HG02759 (cell line): ENCODE measurements around the gene CCND2.
A peak's percentile ranks its signal among the peaks of the same experiment; 100 is the strongest.

Experiments
- ATAC-seq: cut with Tn5 transposase; IDR thresholded peaks from one replicate; pipeline ENCODE4 v1.9.1; 2021; ENCODE audit warnings: mild to moderate bottlenecking, moderate library complexity; ENCODE audit not compliant: unreplicated experiment

Gene CCND2

DNA sequence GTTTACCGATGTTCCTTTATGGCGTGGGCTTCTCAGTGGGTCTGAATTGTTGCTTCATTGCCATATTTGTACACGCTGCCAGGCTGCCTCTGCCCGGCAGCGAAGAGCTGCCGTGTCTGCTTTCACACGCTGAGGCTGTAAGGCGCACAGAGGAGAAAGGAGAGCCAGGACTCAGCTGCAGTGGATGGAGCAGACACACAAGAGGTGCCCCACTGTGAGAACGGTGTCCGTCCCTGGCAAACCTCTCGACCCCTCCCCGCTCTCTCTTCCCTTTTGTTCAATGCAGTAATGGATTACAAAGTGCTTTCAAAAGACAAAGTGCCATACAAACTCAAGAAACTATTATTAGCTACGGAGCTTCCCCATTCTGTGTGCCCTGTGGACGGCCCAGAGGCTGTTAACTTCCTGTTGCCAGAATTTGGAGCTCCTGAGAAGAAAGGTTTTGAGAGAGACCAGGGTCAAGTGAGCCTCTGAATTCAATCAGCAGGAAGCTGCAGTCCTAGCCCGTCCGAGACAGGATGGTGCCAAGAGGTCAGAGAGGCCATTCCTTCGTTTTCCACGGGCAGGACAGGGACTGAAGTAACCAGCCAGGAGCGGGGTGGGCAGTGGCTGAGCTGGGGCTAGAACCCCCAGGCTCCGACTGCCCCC is 15.8 kb downstream of the CCND2 start:
- ATAC-seq = no peak

DNA sequence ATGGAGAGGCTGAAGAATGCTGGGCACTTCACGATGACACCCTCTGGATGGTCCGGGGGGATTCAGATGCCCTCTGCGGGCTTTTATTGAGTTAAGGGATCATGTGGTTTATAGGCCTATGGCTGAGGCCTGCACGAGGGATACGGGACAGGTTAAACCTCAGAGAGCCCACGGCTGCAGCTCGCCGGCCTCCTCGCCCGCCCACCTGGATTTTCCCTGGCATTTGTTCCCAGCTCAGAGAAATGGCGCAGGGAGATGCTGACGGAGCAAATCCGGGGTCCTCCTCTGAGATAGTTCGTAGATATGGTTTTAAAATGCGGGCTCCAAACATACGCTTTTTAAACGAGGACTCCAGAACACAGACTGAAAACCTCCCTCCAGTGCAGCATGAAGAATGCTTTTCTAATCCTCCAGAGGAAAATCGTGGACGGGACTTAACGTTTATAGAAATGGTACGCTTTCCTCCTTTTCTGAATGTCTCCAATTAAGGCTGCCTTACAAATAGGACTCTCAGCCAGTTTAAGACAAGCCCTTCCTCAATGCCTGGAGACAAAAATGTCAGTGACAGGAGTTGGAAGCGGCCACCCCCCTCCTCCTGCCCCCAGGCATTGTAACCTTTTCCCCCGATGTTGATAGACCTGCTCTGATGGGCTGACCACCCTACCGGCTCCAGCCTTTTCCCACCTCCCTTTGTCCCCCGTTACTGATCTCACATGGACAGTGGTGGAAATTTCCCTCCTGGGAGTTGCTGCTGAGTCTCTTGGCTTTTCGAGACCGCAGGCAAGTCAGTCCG is 16.6 kb downstream of the CCND2 start:
- ATAC-seq = no peak

DNA sequence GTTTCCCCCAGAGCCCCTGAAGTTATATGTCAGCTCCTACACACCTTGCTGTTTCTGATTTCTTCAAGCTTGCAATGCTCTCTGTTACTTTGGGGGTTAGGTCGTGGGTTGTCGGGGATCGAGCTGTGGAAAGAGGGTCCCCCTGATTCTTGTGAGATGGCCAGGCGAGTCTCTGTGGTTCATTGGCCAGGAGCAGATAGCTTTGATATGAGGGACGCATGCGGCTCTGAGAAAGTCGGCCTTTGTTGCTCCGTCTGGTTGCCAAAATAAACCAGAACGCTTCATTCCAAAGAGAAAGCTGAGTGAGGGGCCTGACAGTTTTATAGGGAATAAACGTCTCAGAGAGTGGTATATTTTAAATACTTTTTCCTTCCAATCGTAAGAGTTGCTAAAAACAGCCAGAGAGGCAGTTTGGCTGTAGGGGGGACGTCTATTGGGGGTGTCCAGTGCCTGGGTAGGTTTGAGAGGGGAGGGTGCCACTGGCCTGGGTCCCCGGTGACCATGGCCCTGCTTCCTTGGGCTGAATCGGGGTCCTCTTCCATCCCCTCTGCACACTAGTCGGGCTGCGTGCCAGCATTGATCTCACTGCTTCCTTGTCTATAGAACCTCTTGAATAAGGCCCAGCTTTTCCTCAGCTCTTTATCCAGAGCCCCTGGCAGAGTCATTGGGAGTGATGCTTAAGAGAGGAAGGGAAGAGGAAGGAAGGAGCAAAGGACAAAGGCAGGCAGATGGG is 18.9 kb downstream of the CCND2 start:
- no peak for ATAC-seq

DNA sequence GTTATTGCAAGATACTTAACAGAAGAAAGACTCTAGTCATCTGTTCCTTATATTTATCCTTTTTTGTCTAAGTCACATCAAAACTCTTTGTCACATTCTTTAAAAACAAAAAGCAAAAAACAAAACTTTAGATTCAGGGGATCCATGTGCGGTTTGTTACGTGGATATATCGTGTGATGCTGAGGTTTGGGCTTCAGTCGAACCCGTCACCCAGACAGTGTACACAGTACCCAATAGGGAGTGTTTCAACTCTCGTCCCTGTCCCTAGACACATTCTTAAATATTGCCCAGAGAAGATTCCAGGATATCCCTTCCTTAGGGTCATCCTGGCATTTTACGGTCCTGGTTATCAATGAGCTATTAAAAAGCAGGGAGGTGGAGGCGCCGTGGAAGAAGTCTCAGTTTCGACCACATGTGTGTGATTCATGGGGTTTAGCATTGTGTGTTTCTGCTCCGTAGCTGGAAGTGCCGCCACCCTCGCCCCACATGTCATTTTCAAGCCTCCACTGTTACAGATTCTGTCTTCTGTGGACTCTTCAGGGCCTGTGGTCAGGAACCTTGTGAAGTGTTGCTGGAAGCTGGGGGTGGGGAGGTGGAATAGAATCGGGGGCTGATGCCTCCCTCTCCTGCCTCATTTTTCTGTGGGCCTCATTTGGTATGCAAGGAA is 19.9 kb downstream of the CCND2 start:
- no peak for ATAC-seq

DNA sequence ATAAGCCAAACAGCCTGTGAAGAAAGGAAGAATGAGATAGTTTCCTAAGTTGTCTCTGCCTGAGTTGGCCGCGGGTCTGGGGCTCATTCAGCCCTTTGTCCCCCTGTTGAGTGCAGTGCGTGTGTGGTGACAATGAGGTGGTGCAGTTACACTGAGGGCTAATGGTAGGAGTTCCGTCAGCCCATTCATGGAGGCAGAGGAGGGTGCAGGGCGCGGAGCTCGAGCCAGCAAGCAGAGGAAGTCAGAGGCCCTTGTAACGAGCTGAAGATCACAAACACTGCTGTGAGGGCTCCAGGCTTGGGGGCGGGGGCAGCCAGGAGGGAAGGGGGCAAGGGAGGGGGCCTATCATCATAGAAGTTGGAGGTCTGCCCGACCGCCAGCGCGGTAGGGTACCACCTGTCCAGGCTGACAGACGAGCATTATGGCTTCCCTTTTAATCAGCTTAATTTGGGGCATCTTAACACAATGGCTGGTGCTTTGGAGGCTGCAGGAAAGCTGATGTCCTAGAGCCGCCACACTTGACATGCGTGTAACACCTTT is 20.5 kb downstream of the CCND2 start:
- no peak for ATAC-seq

DNA sequence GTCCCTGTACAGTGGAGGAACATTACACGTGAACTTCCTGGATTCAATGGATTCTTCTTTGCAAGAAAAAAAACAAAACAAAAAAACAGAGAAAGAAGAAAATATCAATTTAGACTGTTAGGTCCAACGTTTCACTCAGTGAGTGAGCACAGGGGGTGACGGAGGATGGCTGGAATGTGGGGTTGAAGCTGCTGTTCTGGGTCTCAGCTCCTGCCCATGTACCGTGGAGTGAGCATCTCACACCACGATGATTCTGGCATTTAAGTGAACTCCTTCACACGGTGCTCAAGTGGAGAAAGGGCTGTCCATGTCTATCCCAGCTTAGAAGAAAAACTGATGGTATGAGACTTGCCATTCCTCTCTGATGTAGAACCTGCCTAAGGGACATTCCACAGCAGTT is 23.2 kb downstream of the CCND2 start:
- ATAC-seq = no peak

DNA sequence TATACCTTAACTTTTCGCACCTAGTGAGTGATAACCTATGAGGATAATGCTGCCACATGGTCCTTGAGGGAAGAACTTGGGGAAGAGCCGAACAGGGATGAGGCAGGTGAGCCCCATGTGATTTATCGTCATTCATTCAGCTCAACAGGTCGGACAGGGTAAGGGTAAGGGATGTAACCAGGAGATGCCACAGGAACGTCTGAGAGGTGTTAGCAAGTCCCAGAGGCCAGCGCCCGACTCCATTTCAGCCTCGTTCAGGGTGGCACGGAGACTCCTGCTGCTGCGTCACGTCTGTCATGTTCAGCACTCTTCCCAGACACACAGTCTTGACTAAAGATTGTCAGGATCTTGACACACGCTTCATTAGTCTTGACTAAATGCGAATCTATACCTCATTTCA is 24.1 kb downstream of the CCND2 start:
- ATAC-seq = no peak

DNA sequence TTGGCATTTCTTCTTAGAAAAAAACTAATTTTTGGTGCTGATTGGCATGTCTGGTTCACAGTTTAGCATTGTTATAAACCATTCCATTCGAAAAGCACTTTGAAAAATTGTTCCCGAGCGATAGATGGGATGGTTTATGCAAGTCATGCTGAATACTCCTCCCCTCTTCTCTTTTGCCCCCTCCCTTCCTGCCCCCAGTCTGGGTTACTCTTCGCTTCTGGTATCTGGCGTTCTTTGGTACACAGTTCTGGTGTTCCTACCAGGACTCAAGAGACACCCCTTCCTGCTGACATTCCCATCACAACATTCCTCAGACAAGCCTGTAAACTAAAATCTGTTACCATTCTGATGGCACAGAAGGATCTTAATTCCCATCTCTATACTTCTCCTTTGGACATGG is 27.3 kb downstream of the CCND2 start:
- ATAC-seq = no peak

DNA sequence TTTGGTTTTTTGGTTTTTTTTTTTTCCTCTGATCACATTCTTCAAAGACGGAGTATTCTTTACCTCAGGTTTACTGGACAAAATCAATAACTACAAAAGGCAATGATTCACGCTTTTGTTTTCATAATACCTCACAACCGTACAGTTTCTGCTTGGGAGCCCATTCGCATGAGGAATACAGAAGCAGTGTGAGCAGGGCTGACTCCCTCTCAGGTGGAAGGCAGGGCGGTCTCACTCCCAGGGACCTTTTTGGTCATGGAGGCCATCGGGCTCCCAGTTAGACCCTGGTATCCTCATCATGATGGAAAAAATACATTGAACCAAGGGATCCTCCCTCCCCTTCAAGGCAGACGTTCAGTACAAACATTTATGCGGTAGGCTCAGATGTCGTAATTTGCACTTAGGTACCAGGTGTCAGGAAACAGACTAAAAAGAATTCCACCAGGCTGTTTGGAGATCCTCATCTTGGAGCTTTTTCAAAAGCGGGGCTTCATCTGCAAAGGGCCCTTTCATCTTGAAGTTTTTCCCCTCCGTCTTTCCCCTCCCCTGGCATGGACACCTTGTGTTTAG is 28.5 kb downstream of the CCND2 start:
- no peak for ATAC-seq

DNA sequence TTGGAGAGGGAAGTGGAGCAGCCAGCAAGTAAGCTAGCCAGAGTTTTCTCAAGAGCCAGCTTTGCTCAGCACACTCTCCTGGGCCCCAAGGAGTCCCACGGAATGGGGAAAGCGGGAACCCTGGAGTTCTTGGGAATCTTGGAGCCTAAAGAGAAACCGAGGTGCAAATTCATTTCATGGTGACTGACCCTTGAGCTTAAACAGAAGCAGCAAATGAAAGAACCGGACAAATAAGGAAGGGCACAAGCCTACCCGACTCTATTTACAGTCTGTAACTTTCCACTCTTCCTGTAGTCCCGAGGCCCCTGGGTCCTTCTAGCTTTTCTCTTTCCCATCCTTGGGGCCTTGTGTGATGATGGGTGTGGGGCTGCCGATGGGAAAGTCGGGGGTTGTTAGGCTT is 29.3 kb downstream of the CCND2 start:
- ATAC-seq = no peak

DNA sequence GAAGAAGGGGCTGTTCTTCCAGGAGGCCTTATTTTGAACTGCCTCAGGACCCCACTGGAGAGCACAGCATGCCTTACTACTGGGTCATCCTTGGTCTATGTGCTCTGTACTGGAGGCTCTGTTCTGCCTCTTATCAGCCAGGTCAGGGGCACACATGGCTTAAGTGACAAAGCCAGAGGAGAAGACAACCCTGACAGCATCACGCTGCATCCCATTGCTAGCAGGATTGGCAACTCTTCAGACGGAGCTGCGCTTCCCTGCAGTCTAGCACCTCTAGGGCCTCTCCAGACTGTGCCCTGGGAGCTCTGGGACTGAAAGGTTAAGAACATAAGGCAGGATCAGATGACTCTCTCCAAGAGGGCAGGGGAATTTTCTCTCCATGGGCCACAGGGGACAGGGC is 30.2 kb downstream of the CCND2 start:
- no peak for ATAC-seq

DNA sequence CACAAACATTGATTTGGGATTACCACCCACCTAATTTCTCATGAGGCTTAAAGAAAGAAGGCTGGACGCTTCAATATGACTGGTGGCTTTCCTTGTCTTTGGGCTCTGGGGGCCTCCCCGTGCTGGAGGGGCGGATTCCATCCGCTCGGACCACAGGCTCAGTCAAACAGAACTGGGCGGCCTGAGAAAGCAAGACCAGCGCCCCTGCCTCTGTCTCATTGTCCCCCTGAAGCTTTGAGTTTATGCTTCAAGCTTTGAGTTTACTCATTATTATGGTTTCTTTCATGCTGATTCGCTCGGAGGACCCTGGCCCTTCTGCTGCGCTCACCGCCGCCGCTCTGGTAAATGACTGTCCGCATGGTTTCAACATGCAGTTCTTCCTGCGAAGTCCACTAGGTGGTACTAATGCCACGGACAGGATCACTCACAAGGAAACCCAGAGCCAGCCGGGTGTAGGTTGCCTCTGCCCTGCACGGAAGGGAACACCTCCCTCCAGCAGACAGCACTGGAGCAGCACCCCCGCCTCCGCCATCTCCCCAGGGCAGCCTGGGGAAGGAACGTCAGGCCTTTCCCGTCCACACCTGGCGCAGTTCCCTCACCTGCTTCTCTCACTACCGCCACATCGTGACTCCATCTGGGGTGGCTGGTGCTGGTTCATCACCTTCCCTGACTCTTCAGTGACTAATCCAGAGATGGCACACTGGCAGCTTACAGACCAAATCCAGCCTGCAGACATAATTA is 34.2 kb downstream of the CCND2 start:
- ATAC-seq = no peak

DNA sequence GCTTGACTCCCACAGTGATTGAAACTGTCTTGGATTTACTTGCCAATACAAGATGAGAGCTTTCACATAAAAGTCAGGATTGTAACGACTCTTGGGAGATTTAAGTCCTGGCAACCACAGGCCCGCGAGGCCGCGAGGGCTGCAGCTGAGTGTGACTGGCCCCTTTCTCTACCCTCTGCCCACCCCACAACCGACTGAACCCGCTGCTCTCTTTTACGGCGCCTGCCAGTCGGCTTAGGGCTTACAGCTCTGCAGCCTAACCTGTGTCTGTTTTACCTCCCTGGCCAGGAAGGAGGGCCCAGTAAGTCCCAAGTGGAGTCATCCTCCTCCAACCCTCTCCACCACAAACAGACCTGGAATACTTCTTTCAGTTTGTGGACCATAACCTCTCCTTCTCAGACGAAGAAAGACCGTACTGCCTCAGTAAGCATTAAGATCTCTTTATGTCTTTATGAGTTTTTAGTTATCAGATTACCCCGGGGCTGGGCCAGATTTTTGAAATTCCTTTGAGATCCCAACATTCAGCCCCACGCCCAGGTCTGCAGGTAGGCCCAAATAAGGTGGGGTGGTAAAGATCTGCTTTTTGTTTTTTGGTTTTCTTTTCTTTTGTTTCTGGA is 34.9 kb downstream of the CCND2 start:
- no peak for ATAC-seq

DNA sequence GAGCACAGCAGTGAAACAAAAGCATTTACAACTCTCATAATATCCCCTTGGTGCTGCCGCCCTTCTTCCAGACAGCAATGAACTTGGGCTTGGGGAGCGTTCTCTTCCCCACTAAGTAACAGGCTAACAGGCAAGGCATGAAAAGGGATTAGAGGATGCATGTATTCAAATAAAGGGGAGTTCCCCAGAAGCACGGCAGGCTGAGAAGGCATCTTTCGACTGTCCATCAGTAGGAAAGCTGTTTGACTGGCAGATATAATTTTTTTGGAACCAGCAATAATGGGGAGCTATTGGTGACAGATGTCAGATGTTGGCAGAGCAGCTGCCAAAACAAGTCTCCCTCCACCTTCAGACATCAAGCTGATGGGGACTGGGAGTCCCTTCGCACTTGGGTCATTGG is 38.2 kb downstream of the CCND2 start:
- no peak for ATAC-seq

DNA sequence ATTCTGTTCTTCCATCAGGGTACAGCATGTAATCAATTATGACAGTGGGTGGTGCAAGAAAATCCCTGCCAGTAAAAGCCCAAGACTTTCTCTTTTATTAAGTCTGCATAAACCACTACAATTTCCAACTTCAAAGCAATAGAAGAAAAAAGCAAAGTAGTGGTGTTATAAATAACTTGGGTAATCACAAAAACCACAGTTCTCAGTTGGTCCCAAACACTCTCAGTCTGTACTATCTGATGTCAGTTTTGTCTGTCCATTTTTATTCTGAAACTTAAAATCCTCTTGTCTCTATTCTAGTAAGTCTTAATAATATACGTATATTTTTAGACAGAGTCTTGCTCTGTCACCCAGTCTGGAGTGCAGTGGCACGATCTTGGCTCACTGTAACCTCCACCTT is 38.7 kb downstream of the CCND2 start:
- ATAC-seq = no peak

DNA sequence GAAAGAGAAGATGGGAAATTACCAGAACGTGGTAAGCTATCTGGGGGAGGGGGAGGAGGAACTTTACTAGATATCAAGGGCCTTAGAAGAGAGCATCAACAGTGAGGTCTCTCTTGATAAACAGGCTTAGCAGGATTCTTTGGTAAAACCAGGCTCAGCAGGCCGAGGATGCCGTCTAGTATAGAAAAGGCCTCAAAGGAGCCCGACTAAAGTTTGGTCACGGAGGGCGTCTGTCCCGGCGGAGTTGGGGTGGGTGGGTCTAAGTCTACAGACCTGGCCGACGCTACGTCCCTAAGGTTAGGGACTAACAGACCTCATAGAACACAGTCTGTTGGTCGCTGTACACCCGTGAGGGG is 46.9 kb downstream of the CCND2 start:
- ATAC-seq = peak; percentile 38

DNA sequence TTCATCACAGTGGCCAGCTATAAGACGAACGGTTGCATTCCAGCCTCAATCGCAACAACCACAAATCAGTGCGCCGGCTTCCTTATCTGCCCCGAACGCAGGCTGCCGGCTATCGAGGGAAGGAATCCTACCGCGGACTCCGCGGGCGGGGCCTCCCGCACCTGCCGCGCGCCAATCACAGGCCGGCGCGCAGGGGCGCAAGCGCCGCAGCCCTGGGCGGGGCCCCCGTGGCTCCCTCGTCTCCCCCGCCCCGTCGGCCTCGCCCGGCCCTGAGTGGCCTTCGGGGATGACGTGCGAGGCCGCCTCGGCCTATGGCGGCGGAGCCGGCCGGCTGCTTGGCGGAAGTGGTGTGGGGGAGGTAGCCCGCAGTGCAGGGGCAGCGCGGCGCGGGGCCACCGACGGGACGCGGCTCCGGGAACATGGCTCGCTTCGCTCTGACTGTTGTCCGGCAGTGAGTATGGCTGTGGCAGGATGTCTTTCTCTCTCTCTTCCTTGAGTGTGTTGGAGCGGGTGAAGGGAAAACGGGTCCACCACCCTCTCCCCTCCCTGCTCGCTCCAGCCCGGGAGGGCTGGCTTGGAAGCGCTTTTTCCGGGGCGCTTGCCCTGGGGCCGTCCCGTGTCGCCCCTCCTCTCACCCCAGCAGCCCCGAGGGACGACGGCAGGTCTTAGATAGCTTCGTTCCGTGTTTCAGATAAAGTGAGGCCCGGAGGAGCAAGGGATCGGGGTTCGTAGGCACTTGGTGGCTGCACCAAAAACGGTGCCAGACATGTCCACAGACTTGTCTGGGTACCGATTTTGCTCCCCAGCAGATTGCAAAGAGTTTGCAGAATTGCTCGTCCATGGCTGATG is 47.5 kb downstream of the CCND2 start, which contains the start of gene TIGAR:
Gene TIGAR, plus strand, starts transcription at position 361 of the 849 bp plus-strand sequence. Its CDS starts 59 bp downstream, at position 420.
- peak; percentile 98 for ATAC-seq

DNA sequence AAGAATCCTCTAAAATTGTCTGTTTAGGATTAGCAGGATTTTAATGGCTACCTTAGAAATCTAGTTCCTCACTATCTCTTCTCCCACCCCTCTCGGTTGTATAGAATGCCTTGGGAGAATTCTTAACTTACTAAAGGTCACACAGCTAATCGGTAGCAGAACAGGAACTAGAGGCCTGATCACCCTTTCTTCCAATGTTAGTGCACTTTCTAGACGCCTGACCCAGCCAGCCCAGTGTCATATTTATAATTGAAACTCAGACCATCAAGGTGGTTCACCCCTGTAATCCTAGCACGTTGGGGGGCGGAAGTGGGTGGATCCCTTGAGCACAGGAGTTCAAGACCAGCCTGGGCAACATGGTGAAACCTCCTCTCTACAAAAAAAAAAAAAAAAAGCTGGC is 49.2 kb downstream of the CCND2 start:
- ATAC-seq = no peak
